Aorta (tissue), 5 donors: ENCODE data around the gene HAO2. TPM values are rescaled to one million over a fixed set of nuclear protein-coding genes. Genes with fewer than 3 reads are reported as not detected.
"Not testable (repeated sequence)": the region's sequence is repeated elsewhere in the genome, so short reads cannot be mapped to it uniquely, and the experiment has no call there.

ENCODE experiments used
- ATAC-seq: fragments of 200-7000 bp; cut with Tn5 transposase; one replicate; pipeline ENCODE4 v1.9.1; 2022; ENCODE audit warnings: moderate library complexity; ENCODE audit not compliant: low FRiP score
- DNase-seq, 2 donors: peaks; one replicate each; pipeline ENCODE4 v3.0.0-alpha.2; 2020
- H3K27ac ChIP-seq, 2 donors: one replicate each; pipeline ENCODE4 v1.5.1; 2013; ENCODE audit warnings: low read length in 2 of 2, mild to moderate bottlenecking in 2 of 2, moderate library complexity in 2 of 2, control low read depth in 1 of 2, inconsistent platforms in 1 of 2, low read depth in 1 of 2
- H3K27me3 ChIP-seq, 2 donors: one replicate each; pipeline ENCODE4 v1.6.1; 2013; ENCODE audit warnings: control low read depth in 1 of 2, low read length in 1 of 2, mild to moderate bottlenecking in 1 of 2, moderate library complexity in 1 of 2; ENCODE audit not compliant: insufficient read depth in 2 of 2, control insufficient read depth in 1 of 2
- H3K36me3 ChIP-seq, 2 donors: one replicate each; pipeline ENCODE4 v1.6.1; 2013; ENCODE audit warnings: control low read depth in 1 of 2, low read length in 1 of 2, mild to moderate bottlenecking in 1 of 2; ENCODE audit not compliant: insufficient read depth in 2 of 2, control insufficient read depth in 1 of 2
- H3K4me1 ChIP-seq, 2 donors: one replicate each; pipeline ENCODE4 v1.6.1; 2013; ENCODE audit warnings: low read length in 2 of 2, control low read depth in 1 of 2, mild to moderate bottlenecking in 1 of 2, moderate library complexity in 1 of 2; ENCODE audit not compliant: insufficient read depth in 2 of 2, control insufficient read depth in 1 of 2
- H3K4me3 ChIP-seq, 2 donors: one replicate each; pipeline ENCODE4 v1.5.1; 2013; ENCODE audit warnings: low read length in 2 of 2, control low read depth in 1 of 2, mild to moderate bottlenecking in 1 of 2
- H3K9me3 ChIP-seq: one replicate; pipeline ENCODE4 v1.6.1; 2013; ENCODE audit warnings: mild to moderate bottlenecking, low read length; ENCODE audit not compliant: control insufficient read depth
- WGBS, 2 donors: extraction: QIAGEN DNeasy Blood & Tissue Kit; methylation state at CpG; one replicate each; pipeline ENCODE4 v1.1.7; 2013; 5-methylcytosine and 5-hydroxymethylcytosine counted together
- intact Hi-C, 2 donors: fragments of 100-400 bp; cut with DNase I; formaldehyde crosslinking; loops; one replicate each; pipeline versions ENCODE4 v1.14.2 to v1.15.0; 2022
- polyA plus RNA-seq, 2 donors: library from polyadenylated mRNA; stranded (reverse); fragments of 200-250 nt; gene quantifications; one replicate each; pipeline ENCODE4 v1.2.3, GENCODE V29; 2013
- total RNA-seq, 2 donors: library from RNA; stranded (reverse); fragmentation: NEBNext Ultra II Directional; extraction: Animal tissue kit (Norgen Biotek cat#: 25700); gene quantifications; one replicate each; pipeline ENCODE4 v1.2.1, GENCODE V29; 2021
- donor health status: healthy with polysubstance abuse.
- donor health status: Bipolar disorder and iron deficiency.
- donor health status: DM: no; HTN: no; CAD: no.
- donor health status: DM: no; HTN: no; CAD: no.
- donor health status: DM: yes; HTN: yes; CAD: no.

The HAO2 gene
- total and polyA plus RNA-seq, 4 donors: not detected

GRCh38 chr1:119329541-119330461, 38.8 kb upstream of the HAO2 start:
- Histone ChIP-seq H3K4me1 (no peaks in the 10 kb centered on the region), H3K9me3 (no peaks in the 10 kb centered on the region), H3K36me3 (no peaks in the 10 kb centered on the region), H3K27ac (no peak overlapping the region), H3K4me3 (no peak overlapping the region), H3K27me3 (no peaks in the 10 kb centered on the region)
- 92% methylated on average over 8 of the region's 8 CpGs for WGBS, 2 donors
- no peak for ATAC-seq
- no peak for DNase-seq
- intact Hi-C loops: no loop called here

GRCh38 chr1:119330466-119331189, 38.0 kb upstream of the HAO2 start:
- DNase-seq (no peak), ATAC-seq (no peak)
- WGBS, 2 donors: 69 to 73% methylated on average over 6 of the region's 6 CpGs
- Histone ChIP-seq H3K4me3 (no peak overlapping the region), H3K9me3 (no peaks in the 10 kb centered on the region), H3K4me1 (no peaks in the 10 kb centered on the region), H3K27ac (no peak overlapping the region), H3K27me3 (no peaks in the 10 kb centered on the region), H3K36me3 (no peaks in the 10 kb centered on the region)
- intact Hi-C loops: no loop called here

- Histone ChIP-seq H3K4me1 (no peaks in the 10 kb centered on the region), H3K4me3 (no peak overlapping the region), H3K9me3 (no peaks in the 10 kb centered on the region), H3K27me3 (no peaks in the 10 kb centered on the region), H3K27ac (no peak overlapping the region), H3K36me3 (no peaks in the 10 kb centered on the region)
- DNase-seq (no peak), ATAC-seq (no peak)
- intact Hi-C loops: no loop called here
- 83 to 84% methylated on average over 6 of the region's 6 CpGs for WGBS, 2 donors
Observed at GRCh38 chr1:119331190-119331515, 37.4 kb upstream of the HAO2 start.

- H3K4me1 ChIP-seq: no peaks in the 10 kb centered on the region
- intact Hi-C loops: no loop called here
- H3K27me3 ChIP-seq: no peaks in the 10 kb centered on the region
- H3K27ac ChIP-seq: no peak overlapping the region
- H3K4me3 ChIP-seq: no peak overlapping the region
- no peaks in the 10 kb centered on the region for H3K9me3 ChIP-seq
- no peak for ATAC-seq
- no peaks in the 10 kb centered on the region for H3K36me3 ChIP-seq
- WGBS, 2 donors: 92 to 96% methylated on average over 1 of the region's 1 CpG
- DNase-seq: no peak
Observed at GRCh38 chr1:119331915-119332314, 36.7 kb upstream of the HAO2 start.

GRCh38 chr1:119332622-119333021, 36.0 kb upstream of the HAO2 start:
- 79 to 81% methylated on average over 6 of the region's 6 CpGs for WGBS, 2 donors
- ATAC-seq (no peak), DNase-seq (no peak)
- Histone ChIP-seq H3K4me1 (no peaks in the 10 kb centered on the region), H3K27ac (no peak overlapping the region), H3K27me3 (no peaks in the 10 kb centered on the region), H3K36me3 (no peaks in the 10 kb centered on the region), H3K4me3 (no peak overlapping the region), H3K9me3 (no peaks in the 10 kb centered on the region)
- intact Hi-C loops: no loop called here

- ATAC-seq: no peak
- Histone ChIP-seq H3K27me3 (no peaks in the 10 kb centered on the region), H3K27ac (no peak overlapping the region), H3K4me1 (no peaks in the 10 kb centered on the region), H3K36me3 (no peaks in the 10 kb centered on the region), H3K9me3 (no peaks in the 10 kb centered on the region), H3K4me3 (no peak overlapping the region)
- DNase-seq: no peak
- WGBS, 2 donors: 95% methylated on average over 23 of the region's 23 CpGs
- intact Hi-C loops: no loop called here
Observed at GRCh38 chr1:119333163-119333896, 35.3 kb upstream of the HAO2 start.

- H3K4me3 ChIP-seq, H3K4me1 ChIP-seq, intact Hi-C loops, H3K9me3 ChIP-seq, H3K36me3 ChIP-seq, H3K27me3 ChIP-seq, ATAC-seq, DNase-seq, H3K27ac ChIP-seq: not testable (repeated sequence)
- WGBS, 2 donors: 93 to 96% methylated on average over 12 to 16 of the region's 16 CpGs
Observed at GRCh38 chr1:119333897-119334250, 34.7 kb upstream of the HAO2 start.

- H3K27ac ChIP-seq: no peak overlapping the region
- ATAC-seq: no peak
- H3K4me3 ChIP-seq: no peak overlapping the region
- no peak for DNase-seq
- intact Hi-C loops: no loop called here
- H3K9me3 ChIP-seq: peaks cover 2% of the 10 kb centered on the region
- no peaks in the 10 kb centered on the region for H3K36me3 ChIP-seq
- WGBS, 2 donors: 42 to 50% methylated on average over 4 of the region's 4 CpGs
- H3K27me3 ChIP-seq: no peaks in the 10 kb centered on the region
- H3K4me1 ChIP-seq: no peaks in the 10 kb centered on the region
Observed at GRCh38 chr1:119336848-119337247, 31.7 kb upstream of the HAO2 start.
